CD4-positive, alpha-beta T cell treated with Interferon alpha-2 for 1 hour (primary cell): ENCODE measurements around the gene ZSWIM8.

Source experiments
- DNase-seq, 2 donors: peaks; one replicate each; pipeline ENCODE4 v3.0.0-alpha.2; 2020 to 2022

Gene ZSWIM8

DNA sequence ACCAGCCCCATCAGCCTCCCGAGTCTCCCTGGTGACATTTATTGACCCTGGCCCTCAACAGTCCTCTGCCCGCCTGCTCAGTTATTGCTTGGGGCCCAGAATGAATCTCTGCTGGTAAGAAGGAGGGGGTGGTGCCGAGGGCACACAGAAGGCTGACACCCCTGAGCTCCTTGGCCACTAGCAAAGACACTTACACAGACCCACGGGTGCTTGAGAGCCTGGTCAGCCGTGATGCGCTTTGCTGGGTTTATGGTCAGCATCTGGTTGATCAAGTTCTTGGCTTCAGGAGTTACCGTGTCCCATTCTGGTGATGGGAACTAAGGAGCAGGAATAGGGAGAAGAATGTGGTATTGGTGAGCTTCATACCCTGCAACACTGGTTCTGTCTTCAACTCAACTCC lies 61.6 kb downstream of the ZSWIM8 start:
- no peak for DNase-seq

DNA sequence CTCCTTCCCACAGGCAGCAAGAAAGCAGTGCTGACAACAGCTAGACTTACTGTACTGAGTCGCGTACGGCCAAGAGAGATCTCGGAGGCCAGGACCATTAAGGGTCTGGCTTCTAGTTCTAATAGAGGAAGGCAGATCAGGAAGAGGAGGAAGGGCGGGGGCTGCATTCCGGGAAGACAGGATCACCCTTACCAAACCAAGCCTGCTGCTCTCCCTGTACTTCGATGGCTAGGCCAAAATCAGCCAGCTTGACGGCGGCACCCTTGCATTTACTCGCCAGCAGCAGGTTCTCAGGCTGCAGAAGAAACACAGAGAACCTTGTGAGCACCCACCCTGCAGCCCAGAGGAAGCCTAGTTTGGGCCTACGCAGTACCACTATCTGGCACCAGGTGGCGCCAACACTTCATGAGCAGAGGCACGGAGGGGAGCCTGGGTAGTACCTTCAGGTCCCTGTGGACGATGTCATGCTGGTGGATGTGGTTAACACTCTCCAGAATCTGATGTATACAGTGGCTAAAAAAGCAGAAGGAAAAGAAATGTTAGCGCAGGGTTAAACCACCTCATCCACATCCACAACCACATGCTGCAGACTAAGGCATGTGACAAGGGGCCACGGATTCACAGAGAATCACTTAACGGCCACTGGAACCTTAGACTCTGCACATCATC lies 63.5 kb downstream of the ZSWIM8 start:
- DNase-seq: peak; percentile 89 to 92

DNA sequence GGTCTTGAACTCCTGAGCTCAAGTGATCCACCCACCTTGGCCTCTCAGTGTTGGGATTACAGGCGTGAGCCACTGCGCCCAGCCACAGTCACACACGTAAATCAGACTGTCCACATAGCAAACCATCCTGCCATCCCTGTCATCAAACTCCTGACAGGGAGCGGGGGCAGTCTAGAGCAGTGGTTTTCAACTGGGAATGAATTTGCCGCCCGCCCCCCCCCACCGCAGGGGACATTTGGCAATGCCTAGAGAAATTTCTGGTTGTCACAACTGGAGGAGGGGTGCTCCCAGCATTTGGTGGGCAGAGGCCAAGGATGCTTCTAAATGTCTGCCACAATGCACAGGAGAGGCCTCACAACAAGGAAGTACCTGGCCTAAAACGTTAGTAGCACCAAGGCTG lies 64.8 kb downstream of the ZSWIM8 start:
- no peak for DNase-seq

DNA sequence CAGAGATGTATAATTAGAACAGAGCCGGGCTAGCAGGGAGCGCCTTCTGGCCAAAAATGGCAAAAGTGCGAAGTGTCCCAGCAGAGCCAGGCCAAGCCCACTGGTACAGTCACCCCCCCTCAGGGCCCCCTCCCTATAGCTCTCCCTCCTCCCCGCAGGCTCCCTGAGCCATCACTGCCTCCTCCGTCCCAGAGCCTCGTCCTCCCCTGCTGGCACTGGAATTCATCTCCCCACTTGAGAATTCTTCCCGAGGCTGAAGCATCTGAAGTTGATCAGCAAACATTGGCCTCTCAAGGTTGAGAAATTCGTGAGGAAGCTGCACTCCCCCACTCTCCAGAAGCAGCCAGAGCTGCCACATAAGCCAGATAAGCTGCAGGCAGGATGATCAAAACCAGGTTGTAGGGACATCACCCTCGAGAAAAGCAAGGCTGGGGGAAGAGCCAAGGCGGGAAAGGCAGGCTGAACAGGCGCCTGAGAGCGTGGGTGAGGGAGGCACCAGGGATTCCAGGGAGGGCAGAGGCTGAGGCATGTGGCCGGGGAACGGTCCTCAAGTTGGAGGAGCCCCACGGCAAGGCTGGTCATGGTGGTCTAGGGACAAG lies 65.6 kb downstream of the ZSWIM8 start:
- DNase-seq: no peak
